Measurements from ENCODE around the gene SNAP29.
A peak's percentile ranks its signal among the peaks of the same experiment; 100 is the strongest.
"Not testable (repeated sequence)": the region's sequence is repeated elsewhere in the genome, so short reads cannot be mapped to it uniquely, and the experiment has no call there.

SNAP29 gene

GRCh38 chr22:20930004-20930403 lies 71.2 kb downstream of the SNAP29 start:
- no peak for TF ChIP-seq CTCF (IDR thresholded peaks at IDR 0.05)
- Histone ChIP-seq H3K9me3 (no peaks in the 10 kb centered on the region), H3K4me1 (ENCODE audit: control insufficient read depth in 1 of 2, insufficient read depth in 1 of 2, low read depth in 1 of 2, low read length in 1 of 2) (peaks cover 5 to 6% of the 10 kb centered on the region in 2 experiments), H3K4me3 (ENCODE audit: low read depth in 1 of 2, low read length in 1 of 2) (no peak overlapping the region), H3K27me3 (no peaks in the 10 kb centered on the region), H3K36me3 (peaks cover 15% of the 10 kb centered on the region), H3K27ac (peak overlapping the region; percentile 41)

DNA sequence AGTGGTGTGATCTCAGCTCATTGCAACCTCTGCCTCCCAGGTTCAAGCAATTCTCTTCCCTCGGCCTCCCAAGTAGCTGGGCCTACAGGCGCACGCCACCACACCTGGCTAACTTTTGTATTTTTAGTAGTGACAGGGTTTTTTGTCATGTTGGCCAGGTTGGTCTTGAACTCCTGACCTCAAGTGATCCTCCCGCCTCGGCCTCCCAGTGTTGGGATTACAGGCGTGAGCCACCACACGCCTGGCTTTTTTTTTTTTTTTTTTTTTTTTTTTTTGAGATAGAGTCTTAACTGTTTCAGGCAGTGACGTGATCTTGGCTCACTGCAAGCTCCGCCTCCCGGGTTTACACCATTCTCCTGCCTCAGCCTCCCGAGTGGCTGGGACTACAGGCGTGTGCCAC lies 71.6 kb downstream of the SNAP29 start:
- not testable (repeated sequence) for H3K4me3 ChIP-seq (ENCODE audit: low read depth in 1 of 2, low read length in 1 of 2); H3K27me3 ChIP-seq; H3K9me3 ChIP-seq; H3K4me1 ChIP-seq (ENCODE audit: control insufficient read depth in 1 of 2, insufficient read depth in 1 of 2, low read depth in 1 of 2, low read length in 1 of 2)
- Histone ChIP-seq H3K36me3 (peaks cover 19% of the 10 kb centered on the region), H3K27ac (peak overlapping the region; percentile 33)

- Histone ChIP-seq H3K9me3 (no peaks in the 10 kb centered on the region), H3K27me3 (no peaks in the 10 kb centered on the region), H3K36me3 (peaks cover 27% of the 10 kb centered on the region), H3K4me3 (ENCODE audit: low read depth in 1 of 2, low read length in 1 of 2) (no peak overlapping the region), H3K4me1 (ENCODE audit: control insufficient read depth in 1 of 2, insufficient read depth in 1 of 2, low read depth in 1 of 2, low read length in 1 of 2) (peaks cover 5 to 6% of the 10 kb centered on the region in 2 experiments), H3K27ac (no peak overlapping the region)
- TF ChIP-seq CTCF (IDR thresholded peaks at IDR 0.05): no peak
Measured at GRCh38 chr22:20931126-20931654, 72.4 kb downstream of the SNAP29 start.

DNA sequence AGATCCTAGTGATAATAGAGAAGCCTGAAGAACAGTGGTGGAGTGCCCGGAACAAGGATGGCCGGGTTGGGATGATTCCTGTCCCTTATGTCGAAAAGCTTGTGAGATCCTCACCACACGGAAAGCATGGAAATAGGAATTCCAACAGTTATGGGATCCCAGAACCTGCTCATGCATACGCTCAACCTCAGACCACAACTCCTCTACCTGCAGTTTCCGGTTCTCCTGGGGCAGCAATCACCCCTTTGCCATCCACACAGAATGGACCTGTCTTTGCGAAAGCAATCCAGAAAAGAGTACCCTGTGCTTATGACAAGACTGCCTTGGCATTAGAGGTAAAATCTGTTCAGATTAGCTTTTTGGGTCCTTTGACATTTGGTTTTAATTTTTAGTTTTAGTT lies 75.1 kb downstream of the SNAP29 start:
- no peaks in the 10 kb centered on the region for H3K9me3 ChIP-seq
- peaks cover 0 to 6% of the 10 kb centered on the region in 2 experiments for H3K4me1 ChIP-seq (ENCODE audit: control insufficient read depth in 1 of 2, insufficient read depth in 1 of 2, low read depth in 1 of 2, low read length in 1 of 2)
- no peak overlapping the region for H3K27ac ChIP-seq
- peaks cover 45% of the 10 kb centered on the region for H3K36me3 ChIP-seq
- H3K27me3 ChIP-seq: no peaks in the 10 kb centered on the region
- no peak overlapping the region for H3K4me3 ChIP-seq (ENCODE audit: low read depth in 1 of 2, low read length in 1 of 2)
- no peak for TF ChIP-seq CTCF (IDR thresholded peaks at IDR 0.05)

- peaks cover 45% of the 10 kb centered on the region for H3K36me3 ChIP-seq
- H3K9me3 ChIP-seq; H3K4me1 ChIP-seq (ENCODE audit: control insufficient read depth in 1 of 2, insufficient read depth in 1 of 2, low read depth in 1 of 2, low read length in 1 of 2); H3K27me3 ChIP-seq; H3K27ac ChIP-seq; H3K4me3 ChIP-seq (ENCODE audit: low read depth in 1 of 2, low read length in 1 of 2): not testable (repeated sequence)
Measured at GRCh38 chr22:20935049-20935448, 76.2 kb downstream of the SNAP29 start.

DNA sequence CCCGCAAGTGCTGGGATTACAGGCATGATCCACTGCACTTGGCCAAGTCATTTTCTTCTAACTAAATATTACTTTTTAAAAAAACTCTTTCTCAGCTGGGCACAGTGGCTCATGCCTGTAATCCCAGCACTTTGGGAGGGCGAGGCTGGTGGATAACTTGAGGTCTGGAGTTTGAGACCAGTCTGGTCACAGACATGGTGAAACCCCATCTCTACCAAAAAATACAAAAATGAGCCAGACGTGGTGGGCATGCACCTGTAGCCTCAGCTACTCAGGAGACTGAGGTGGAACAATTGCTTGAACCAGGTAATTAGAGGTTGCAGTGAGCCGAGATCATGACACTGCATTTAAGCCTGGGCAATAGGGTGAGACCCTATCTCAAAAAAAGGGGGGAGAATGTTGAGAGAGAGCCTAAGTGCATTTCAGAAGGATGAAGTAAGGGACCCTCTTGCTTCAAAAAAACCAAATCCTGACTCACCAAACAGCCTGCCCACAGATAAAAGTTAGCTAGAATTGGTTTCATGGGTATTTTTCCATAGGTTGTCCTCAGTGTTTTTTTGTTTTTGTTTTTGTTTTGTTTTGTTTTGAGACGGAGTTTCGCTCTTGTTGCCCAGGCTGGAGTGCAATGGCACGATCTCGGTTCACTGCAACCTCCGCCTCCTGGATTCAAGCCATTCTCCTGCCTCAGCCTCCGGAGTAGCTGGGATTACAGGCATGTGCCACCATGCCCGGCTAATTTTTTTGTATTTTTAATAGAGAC lies 77.2 kb downstream of the SNAP29 start:
- H3K36me3 ChIP-seq: peaks cover 45% of the 10 kb centered on the region
- not testable (repeated sequence) for H3K4me3 ChIP-seq (ENCODE audit: low read depth in 1 of 2, low read length in 1 of 2); H3K9me3 ChIP-seq; H3K27me3 ChIP-seq; H3K27ac ChIP-seq; H3K4me1 ChIP-seq (ENCODE audit: control insufficient read depth in 1 of 2, insufficient read depth in 1 of 2, low read depth in 1 of 2, low read length in 1 of 2)

DNA sequence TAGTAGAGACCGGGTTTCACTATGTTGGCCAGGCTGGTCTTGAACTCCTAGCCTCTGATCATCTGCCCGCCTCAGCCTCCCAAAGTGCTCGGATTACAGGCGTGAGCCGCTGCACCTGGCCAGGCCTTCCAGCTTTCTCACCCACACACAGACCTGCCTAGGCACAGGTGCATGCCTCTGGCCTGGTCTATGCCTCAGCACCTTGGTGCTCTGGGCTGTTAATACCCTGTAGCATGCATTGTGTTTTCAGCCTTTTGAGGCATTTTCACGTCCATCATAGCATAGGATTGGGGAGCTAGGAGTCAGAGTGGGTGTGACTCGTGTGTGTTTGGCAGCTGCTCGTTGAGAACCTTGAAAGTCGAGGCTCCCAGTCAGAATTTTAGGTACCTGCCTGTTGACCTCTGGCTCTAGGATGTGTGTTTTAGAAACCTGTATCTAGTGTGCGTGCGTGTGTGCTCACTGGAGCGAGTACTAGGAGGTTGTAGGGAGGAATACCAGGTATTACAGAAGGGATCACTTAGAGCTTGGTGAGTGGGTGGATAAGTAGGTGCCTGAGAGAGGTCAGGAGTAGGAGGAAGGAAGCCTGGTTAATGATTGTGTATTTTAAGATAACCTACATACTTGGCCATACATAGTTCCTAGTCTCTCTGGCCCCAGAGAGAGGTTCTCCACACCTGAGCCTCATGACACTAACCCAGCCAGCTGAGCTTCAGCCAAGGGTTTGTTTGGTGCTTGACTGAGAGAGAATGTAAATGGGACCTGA lies 78.4 kb downstream of the SNAP29 start:
- no peak for TF ChIP-seq CTCF (IDR thresholded peaks at IDR 0.05)
- peak overlapping the region; percentile 29 for H3K27ac ChIP-seq
- peaks cover 45% of the 10 kb centered on the region for H3K36me3 ChIP-seq
- H3K4me3 ChIP-seq (ENCODE audit: low read depth in 1 of 2, low read length in 1 of 2): no peak overlapping the region
- no peaks in the 10 kb centered on the region for H3K9me3 ChIP-seq
- H3K4me1 ChIP-seq (ENCODE audit: control insufficient read depth in 1 of 2, insufficient read depth in 1 of 2, low read depth in 1 of 2, low read length in 1 of 2): peaks cover 0 to 2% of the 10 kb centered on the region in 2 experiments
- no peaks in the 10 kb centered on the region for H3K27me3 ChIP-seq
